IMR-90 (cell line): ENCODE results near the gene PRKAR1A. TPM values are rescaled to one million over a fixed set of nuclear protein-coding genes. Genes with fewer than 3 reads are reported as not detected.

ENCODE experiments used
- ATAC-seq: fragments of 200-7000 bp; cut with Tn5 transposase; 2 replicates; pipeline ENCODE4 v1.9.1; 2020; ENCODE audit warnings: low read depth, mild to moderate bottlenecking, moderate library complexity
- BruUV-seq: library from RNA; stranded (reverse); fragments of 400-500 nt; replicated peaks from 2 replicates; lab custom pipeline; 2021; lab: Mats Ljungman, UMichigan
- CTCF ChIA-PET: fragments of 300-600 bp; formaldehyde crosslinking; extraction: SDS; loops from one replicate; lab custom pipeline; 2021; ENCODE audit warnings: antibody characterized with exemption; lab: Yijun Ruan, JAX
- POLR2A ChIA-PET: fragments of 300-600 bp; sonication (Branson Sonifier 250); formaldehyde crosslinking; loops from one replicate; lab custom pipeline; 2022; ENCODE audit warnings: antibody characterized with exemption; ENCODE audit not compliant: unreplicated experiment; lab: Charles Lee
- DNase-seq: peaks from one replicate; pipeline ENCODE4 v3.0.0; 2013
- H2AFZ ChIP-seq: replicated peaks from 2 replicates; pipeline ENCODE3; 2013; ENCODE audit warnings: low read length, mild to moderate bottlenecking; ENCODE audit not compliant: poor library complexity
- H2AK5ac ChIP-seq: 2 replicates; pipeline ENCODE4 v1.6.1; 2013; ENCODE audit warnings: low read depth, low read length, inconsistent platforms
- H2AK9ac ChIP-seq: replicated peaks from 2 replicates; pipeline ENCODE3; 2013; ENCODE audit warnings: mild to moderate bottlenecking, low read depth, low read length, moderate library complexity; ENCODE audit not compliant: poor library complexity
- H2BK120ac ChIP-seq: 2 replicates; pipeline ENCODE4 v1.6.1; 2013; ENCODE audit warnings: low read depth, low read length, inconsistent platforms
- H2BK15ac ChIP-seq: 3 replicates; pipeline ENCODE4 v1.6.1; 2013; ENCODE audit warnings: low read depth, low read length, inconsistent platforms
- H2BK20ac ChIP-seq: 2 replicates; pipeline ENCODE4 v1.6.1; 2013; ENCODE audit warnings: low read depth, mild to moderate bottlenecking, inconsistent platforms, low read length, moderate library complexity
- H2BK5ac ChIP-seq: 2 replicates; pipeline ENCODE4 v1.6.1; 2013; ENCODE audit warnings: mild to moderate bottlenecking, low read depth, low read length, inconsistent platforms; ENCODE audit not compliant: poor library complexity, severe bottlenecking
- H3K14ac ChIP-seq: replicated peaks from 2 replicates; pipeline ENCODE4 v1.6.1; 2013; ENCODE audit warnings: low read depth, low read length, inconsistent platforms
- H3K18ac ChIP-seq: 2 replicates; pipeline ENCODE4 v1.6.1; 2013; ENCODE audit warnings: low read depth, low read length, control low read depth
- H3K23ac ChIP-seq: 2 replicates; pipeline ENCODE4 v1.6.1; 2013; ENCODE audit warnings: low read depth, low read length, inconsistent platforms
- H3K27ac ChIP-seq: 2 replicates; pipeline ENCODE4 v1.5.1; 2013; ENCODE audit warnings: mild to moderate bottlenecking, control low read depth, low read length; ENCODE audit not compliant: insufficient read depth
- H3K27me3 ChIP-seq: 2 replicates; pipeline ENCODE4 v1.6.1; 2013; ENCODE audit warnings: low read length; ENCODE audit not compliant: control insufficient read depth, insufficient read depth
- H3K36me3 ChIP-seq: 2 replicates; pipeline ENCODE4 v1.6.1; 2013; ENCODE audit warnings: low read length, mixed read lengths; ENCODE audit not compliant: control insufficient read depth, insufficient read depth
- H3K4ac ChIP-seq: 2 replicates; pipeline ENCODE4 v1.6.1; 2013; ENCODE audit warnings: low read depth, low read length, inconsistent platforms
- H3K4me1 ChIP-seq: 2 replicates; pipeline ENCODE4 v1.6.1; 2013; ENCODE audit warnings: low read length, mixed read lengths; ENCODE audit not compliant: control insufficient read depth, insufficient read depth
- H3K4me2 ChIP-seq: 2 replicates; pipeline ENCODE4 v1.6.1; 2013; ENCODE audit warnings: low read depth, mild to moderate bottlenecking, control low read depth, low read length, moderate library complexity
- H3K4me3 ChIP-seq: 2 replicates; pipeline ENCODE4 v1.5.1; 2013; ENCODE audit warnings: low read depth, mild to moderate bottlenecking, control low read depth, low read length, moderate library complexity; ENCODE audit not compliant: insufficient read depth
- H3K56ac ChIP-seq: 2 replicates; pipeline ENCODE4 v1.6.1; 2013; ENCODE audit warnings: low read length, inconsistent platforms; ENCODE audit not compliant: insufficient read depth; ENCODE audit errors: extremely low read depth
- H3K79me1 ChIP-seq, 2 experiments: 2 replicates each; pipeline ENCODE4 v1.6.1; 2013; ENCODE audit warnings: low read length in 2 of 2, inconsistent platforms in 1 of 2, low read depth in 1 of 2
- H3K9ac ChIP-seq: 2 replicates; pipeline ENCODE4 v1.6.1; 2013; ENCODE audit warnings: low read depth, low read length, control low read depth
- H3K9me1 ChIP-seq: 2 replicates; pipeline ENCODE4 v1.6.1; 2013; ENCODE audit warnings: low read length, inconsistent platforms; ENCODE audit not compliant: insufficient read depth
- H3K9me3 ChIP-seq: 2 replicates; pipeline ENCODE4 v1.6.1; 2013; ENCODE audit warnings: low read length; ENCODE audit not compliant: control insufficient read depth, insufficient read depth
- H4K20me1 ChIP-seq: 2 replicates; pipeline ENCODE4 v1.6.1; 2013; ENCODE audit warnings: low read length, inconsistent platforms; ENCODE audit not compliant: insufficient read depth
- H4K5ac ChIP-seq: 2 replicates; pipeline ENCODE4 v1.6.1; 2013; ENCODE audit warnings: mild to moderate bottlenecking, low read depth, low read length, control low read depth
- H4K8ac ChIP-seq, 2 experiments: 2 replicates each; pipeline ENCODE4 v1.6.1; 2013; ENCODE audit warnings: low read depth in 2 of 2, low read length in 2 of 2, control low read depth in 1 of 2, inconsistent platforms in 1 of 2
- H4K91ac ChIP-seq: 2 replicates; pipeline ENCODE4 v1.6.1; 2013; ENCODE audit warnings: low read depth, low read length, inconsistent platforms; ENCODE audit not compliant: insufficient read depth
- BHLHE40 ChIP-seq: fragments of 150-350 bp; IDR thresholded peaks from 2 replicates; pipeline ENCODE4 v1.6.1; 2016; ENCODE audit warnings: mild to moderate bottlenecking, low read depth, low read length
- MXI1 ChIP-seq: IDR thresholded peaks from 2 replicates; pipeline ENCODE4 v1.6.1; 2012; ENCODE audit warnings: low read depth, mild to moderate bottlenecking, low read length, moderate library complexity, borderline replicate concordance
- RFX5 ChIP-seq: IDR thresholded peaks from 2 replicates; pipeline ENCODE4 v1.8.0; 2012; ENCODE audit warnings: low read depth, mild to moderate bottlenecking, low read length, moderate library complexity
- WGBS, 2 experiments: methylation state at CpG; one replicate each; pipeline versions ENCODE4 v1.1.5 to v1.1.7; 2013; ENCODE audit warnings: missing lambda C conversion rate in 2 of 2; ENCODE audit not compliant: insufficient read length in 1 of 2; ENCODE audit errors: extremely low coverage in 2 of 2; 5-methylcytosine and 5-hydroxymethylcytosine counted together
- dilution Hi-C: fragments of 300-500 bp; cut with HindIII; formaldehyde crosslinking; loops from one replicate; pipeline ENCODE4 v1.14.3; 2018; ENCODE audit warnings: low sequenced_read_pairs; ENCODE audit not compliant: unreplicated experiment
- in situ Hi-C: fragments of 300-500 bp; cut with MboI; formaldehyde crosslinking; loops from 3 replicates; pipeline ENCODE4 v1.14.3; 2019; ENCODE audit warnings: low sequenced_read_pairs, inconsistent platforms, mixed read lengths
- intact Hi-C: fragments of 100-400 bp; cut with micrococcal nuclease; formaldehyde crosslinking; loops from 2 replicates; pipeline ENCODE4 v1.10.0; 2022
- polyA plus RNA-seq, 3 experiments: library from polyadenylated mRNA; depleted of rRNA; stranded (reverse); fragments of >200 nt; gene quantifications; 2 replicates each; pipeline ENCODE4 v1.2.3, GENCODE V29; 2012; ENCODE audit warnings: low replicate concordance in 1 of 3
- total RNA-seq: library from RNA; depleted of rRNA; stranded (reverse); fragments of >200 nt; gene quantifications from 2 replicates; pipeline ENCODE4 v1.2.3, GENCODE V29; 2012

Gene PRKAR1A
- total and polyA plus RNA-seq, 2 of the 4 experiments (the other 2 are of a cell fraction), result 145 to 256 TPM

- TF ChIP-seq BHLHE40, result no peak
- no peak for TF ChIP-seq MXI1
- no peak for TF ChIP-seq RFX5
- in situ Hi-C loops, result no loop called here
Observed at GRCh38 chr17:68505951-68506350, 6.3 kb upstream of the PRKAR1A start.

More at GRCh38 chr17:68505951-68506350, 6.3 kb upstream of the PRKAR1A start:
- H3K4me3 ChIP-seq, result no peak overlapping the region
- H3K56ac ChIP-seq, result no peak overlapping the region
- H3K36me3 ChIP-seq, result no peaks in the 10 kb centered on the region
- no peaks in the 10 kb centered on the region for H3K4me1 ChIP-seq
- H3K79me1 ChIP-seq, result no peaks in the 10 kb centered on the region
- H4K8ac ChIP-seq, result no peak overlapping the region
- H4K20me1 ChIP-seq, result no peaks in the 10 kb centered on the region
- H4K91ac ChIP-seq, result no peak overlapping the region
- H3K4me2 ChIP-seq, result no peak overlapping the region
- ChIA-PET CTCF (no interaction called here), POLR2A (no interaction called here)
- H3K9me1 ChIP-seq, result no peaks in the 10 kb centered on the region; the same call in 1 of the 2 replicates
- no peak for ATAC-seq
- H2BK15ac ChIP-seq, result no peak overlapping the region
- no peaks in the 10 kb centered on the region for H3K9me3 ChIP-seq
- no peak overlapping the region for H4K5ac ChIP-seq
- H2BK120ac ChIP-seq, result no peak overlapping the region
- no peak overlapping the region for H2BK20ac ChIP-seq
- intact Hi-C loops, result no loop called here
- no peak overlapping the region for H3K9ac ChIP-seq
- DNase-seq, result no peak
- dilution Hi-C loops, result no loop called here
- BruUV-seq, result no TSS peak
- H2AFZ ChIP-seq, result no peak overlapping the region
- no peak overlapping the region for H3K23ac ChIP-seq
- H3K18ac ChIP-seq, result no peak overlapping the region
- no peak overlapping the region for H2AK9ac ChIP-seq
- 100% methylated on average over 1 of the region's 1 CpG; no CpG with 5 or more reads in 1 of the 2 experiments for WGBS, 2 experiments
- H3K27me3 ChIP-seq, result peaks cover 9% of the 10 kb centered on the region
- H3K14ac ChIP-seq, result no peak overlapping the region
- no peak overlapping the region for H3K27ac ChIP-seq
- H2BK5ac ChIP-seq, result no peak overlapping the region
- H2AK5ac ChIP-seq, result no peak overlapping the region
- no peak overlapping the region for H3K4ac ChIP-seq
